HG03097 (cell line): Measurements from ENCODE around the gene ASPG.

Experiments
- ATAC-seq: cut with Tn5 transposase; IDR thresholded peaks from one replicate; pipeline ENCODE4 v1.9.1; 2021; ENCODE audit not compliant: unreplicated experiment, low FRiP score

ASPG gene

DNA sequence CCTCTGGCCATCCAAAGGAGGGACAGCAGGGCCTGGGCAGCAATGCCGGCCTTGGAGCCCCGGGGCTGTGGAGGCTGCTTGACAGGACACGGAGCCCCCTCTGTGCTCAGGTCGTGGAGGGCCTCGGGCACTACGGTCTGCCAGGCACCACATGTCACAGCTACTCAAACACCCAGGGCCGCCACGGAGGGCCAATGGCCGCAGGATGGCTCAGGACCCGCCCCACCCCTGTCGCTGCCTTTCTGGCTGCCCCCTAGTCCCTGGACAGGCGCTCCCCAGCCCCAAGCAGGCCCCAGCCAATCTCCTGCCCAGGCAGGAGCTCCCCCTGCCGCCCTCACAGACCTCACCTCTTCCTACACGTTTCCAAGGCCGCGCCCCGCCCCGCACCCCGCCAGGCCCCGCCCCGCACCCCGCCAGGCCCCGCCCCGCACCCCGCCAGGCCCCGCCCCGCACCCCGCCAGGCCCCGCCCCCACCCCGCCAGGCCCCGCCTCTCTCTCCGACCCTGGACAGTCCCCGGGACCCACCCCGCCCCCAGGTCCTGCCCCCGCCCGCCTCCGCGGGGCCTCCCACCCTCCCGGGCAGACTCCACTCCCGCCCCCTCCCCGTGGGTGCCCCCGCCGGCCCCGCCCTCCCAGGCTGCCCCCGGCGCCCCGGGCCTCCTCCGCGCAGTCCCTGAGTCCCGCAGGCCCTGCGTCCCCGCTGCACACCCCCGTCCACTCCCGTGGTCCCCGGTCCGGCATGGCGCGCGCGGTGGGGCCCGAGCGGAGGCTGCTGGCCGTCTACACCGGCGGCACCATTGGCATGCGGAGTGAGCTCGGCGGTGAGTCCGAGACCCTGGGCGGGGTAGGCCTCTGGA, at the start of gene ASPG:
Gene ASPG (plus strand): TSS at position 669 of the 857 bp plus-strand sequence. CDS start 71 bp downstream, at position 740.
- ATAC-seq, result no peak

DNA sequence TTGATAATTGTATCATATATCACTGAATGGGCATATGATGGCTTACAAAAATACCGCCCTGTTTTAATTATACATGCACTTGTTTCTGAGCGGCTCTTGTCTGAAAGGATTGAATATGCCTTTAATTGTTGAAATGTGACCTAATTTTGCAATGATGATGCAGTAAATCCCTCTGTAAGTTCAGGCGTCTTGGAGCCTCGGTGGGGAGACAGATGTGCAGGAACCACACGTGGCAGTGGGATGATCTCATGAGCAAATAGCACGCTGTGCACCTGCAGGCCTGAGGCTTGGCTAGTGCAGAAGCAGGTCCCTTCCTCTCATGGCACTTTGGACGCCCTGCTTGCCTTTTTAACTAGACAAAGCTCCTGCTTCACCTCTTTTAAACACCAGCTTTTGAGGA, 49.3 kb upstream of the ASPG start:
- no peak for ATAC-seq

DNA sequence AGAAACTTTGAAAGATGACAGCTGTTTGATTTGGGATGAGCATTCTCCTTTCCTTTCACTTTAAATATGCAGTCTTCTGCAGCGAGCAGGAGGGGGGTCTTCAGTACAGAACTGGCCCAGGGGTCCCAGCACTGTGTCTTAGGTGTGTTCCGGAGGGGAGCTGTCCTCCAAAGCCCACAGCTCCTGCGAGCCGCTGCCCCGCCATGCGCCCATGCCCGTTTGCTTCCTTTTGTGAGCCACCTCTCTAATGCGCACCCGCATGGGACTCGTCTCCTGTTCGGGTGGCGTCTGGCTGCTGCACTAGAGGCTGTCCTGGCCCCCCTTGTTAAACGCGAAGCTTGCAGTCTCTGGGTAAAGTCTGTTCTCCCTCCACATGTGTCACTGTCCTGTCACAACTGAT, 48.4 kb upstream of the ASPG start:
- no peak for ATAC-seq

DNA sequence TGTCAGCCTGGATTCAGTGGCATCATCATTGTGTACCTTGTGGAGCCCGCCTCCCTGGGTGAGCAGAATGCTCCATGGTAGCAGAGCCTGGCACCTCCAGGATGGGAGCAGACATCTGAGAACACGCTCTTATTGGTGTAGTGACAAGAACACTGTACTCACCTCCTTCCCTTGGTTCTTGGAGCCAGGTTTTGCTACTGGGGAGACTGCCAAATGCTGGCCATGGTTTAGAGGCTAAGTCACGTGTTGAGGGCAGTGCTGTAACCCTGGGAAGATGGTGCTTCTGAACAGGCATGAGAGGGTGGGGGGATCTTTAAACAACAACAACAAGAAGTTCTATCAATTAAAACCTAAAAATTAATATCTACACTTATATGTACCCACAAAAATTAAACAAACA, 47.6 kb upstream of the ASPG start:
- no peak for ATAC-seq

DNA sequence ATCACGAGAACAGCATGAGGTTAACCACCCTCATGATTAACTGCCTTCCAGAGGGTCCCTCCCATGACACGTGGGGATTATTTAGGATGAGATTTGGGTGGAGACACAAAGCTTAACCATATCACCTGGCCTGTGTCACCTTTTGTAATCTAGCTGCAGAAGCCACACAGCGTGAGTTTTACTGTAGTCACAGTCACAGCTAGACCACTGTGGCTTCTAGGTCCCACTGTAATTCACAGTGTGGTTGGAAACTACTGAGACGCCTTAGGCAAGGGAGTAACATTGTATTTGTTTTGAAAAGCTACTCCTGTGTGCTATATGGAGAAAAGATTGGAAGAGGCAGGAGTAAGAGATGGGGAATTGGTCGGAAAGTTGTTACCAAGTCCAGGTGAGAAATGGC, 46.3 kb upstream of the ASPG start:
- ATAC-seq, result no peak

DNA sequence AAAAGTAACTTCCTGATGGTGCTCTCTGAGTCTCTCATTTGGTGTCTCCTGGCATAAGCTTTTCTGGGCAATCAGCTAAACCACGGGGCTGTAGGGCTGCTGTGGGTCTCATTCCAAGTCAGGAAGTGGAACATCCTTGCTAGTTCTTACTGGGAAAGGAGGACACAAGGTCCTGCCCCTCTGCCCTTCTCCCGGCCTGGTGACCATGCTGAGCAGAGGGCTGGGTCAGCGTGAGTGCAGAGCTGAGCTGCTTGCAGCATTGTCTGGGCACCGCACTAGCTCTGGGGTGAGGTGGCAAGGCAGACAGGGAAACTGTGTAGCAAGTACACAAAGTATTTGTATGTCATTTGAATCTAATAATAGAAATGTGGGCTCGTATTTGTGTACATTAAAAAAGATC, 45.0 kb upstream of the ASPG start:
- ATAC-seq, result no peak

DNA sequence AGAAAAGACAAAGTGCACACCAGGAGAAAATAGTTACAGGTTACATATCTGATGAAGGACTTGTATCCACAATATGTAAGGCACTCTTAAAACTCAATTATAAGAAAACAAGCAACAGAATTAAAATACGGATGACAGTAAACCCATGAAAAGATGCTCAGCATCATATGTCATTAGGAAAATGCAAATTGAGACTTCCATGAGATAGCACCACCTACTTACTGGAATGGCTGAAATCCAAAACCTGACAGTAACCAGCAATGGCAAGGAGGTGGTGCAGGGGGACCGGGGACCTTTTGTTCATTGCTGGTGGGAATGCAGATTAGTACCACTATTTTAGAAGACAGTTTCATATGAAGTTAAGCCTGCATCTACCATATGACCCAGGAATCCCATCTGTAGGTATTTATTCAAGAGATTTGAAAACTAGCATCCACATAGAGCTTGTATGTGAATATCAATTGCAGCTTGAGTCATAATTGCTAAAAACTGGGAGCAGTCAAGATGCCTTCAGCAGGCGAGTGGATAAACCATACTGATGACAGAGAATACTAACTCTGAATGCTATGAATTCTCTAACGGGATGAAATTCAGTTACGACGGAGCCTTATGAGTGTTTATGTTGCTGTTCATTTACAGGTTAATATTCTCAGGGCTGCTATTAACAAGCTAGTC, 43.9 kb upstream of the ASPG start:
- ATAC-seq, result no peak

DNA sequence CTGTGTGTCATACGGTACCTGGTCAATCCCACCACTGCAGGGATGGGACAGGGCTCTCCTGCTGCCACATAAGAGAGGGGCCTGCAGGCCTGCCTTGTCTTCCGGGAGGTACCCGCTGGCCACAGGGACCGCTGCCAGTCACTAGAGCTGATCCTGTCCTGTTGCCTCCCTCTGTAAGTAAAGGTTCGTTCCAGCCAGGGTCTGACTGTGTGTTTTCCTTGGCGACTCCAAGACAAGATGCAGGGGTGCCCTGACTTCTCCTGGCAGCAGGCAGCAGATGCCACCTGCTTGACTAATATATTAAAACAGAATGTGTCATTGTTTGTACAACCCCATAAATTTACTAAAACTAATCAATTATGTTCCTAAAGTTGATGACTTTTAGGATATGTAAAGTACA, 41.5 kb upstream of the ASPG start:
- no peak for ATAC-seq

DNA sequence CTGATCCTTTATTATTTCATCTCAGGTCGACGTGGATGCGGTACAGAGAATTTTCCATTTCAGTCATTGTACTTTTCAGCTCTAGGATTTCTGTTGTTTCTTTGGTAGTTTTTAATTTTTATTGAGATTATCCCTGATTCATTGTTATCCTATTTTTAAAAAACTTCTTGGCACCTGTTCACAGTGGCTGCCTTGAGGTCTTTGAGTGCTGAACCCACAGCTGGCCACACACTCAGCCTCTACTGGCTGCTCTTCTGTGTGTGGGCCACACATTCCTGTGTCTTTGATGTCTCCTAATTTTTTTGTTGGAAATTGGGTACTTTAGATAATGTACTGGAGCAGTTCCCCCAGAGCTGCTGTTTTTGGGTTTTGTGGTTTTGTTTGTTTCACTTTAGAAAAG, 37.7 kb upstream of the ASPG start:
- no peak for ATAC-seq

DNA sequence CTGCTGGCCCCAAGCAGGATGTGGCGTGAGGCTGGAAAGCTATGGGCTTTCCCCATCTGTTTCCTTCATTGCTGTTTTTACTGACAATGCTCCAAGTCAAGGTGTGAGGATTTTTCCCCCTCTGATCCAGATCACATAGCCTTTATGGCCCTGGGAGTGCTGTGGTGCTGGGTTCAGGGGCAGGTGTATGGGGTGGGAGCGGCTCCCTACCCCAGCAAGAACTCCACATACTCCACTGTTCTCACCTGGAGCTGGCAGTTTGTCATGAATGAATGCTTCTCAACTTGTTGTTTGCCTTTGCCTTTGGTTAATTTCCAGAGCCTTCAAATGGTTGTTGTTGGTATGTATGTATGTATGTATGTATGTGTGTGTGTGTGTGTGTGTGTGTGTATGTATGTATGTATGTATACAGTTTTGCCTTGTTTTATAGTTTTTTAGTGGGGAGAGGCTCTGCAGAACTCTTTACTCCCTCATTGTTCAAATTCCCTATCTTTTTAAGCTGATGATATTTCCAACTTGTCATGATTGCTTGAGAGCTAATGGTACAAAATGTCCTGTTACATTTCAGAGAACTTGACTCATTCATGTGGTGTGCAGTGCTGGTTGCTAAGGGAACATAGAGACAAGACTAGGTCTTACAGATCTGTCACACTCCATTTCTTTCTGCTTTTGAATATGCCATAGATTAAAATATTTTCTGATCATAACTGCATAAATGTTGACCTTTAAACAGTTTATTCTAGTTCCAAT, 36.6 kb upstream of the ASPG start:
- ATAC-seq, result no peak

DNA sequence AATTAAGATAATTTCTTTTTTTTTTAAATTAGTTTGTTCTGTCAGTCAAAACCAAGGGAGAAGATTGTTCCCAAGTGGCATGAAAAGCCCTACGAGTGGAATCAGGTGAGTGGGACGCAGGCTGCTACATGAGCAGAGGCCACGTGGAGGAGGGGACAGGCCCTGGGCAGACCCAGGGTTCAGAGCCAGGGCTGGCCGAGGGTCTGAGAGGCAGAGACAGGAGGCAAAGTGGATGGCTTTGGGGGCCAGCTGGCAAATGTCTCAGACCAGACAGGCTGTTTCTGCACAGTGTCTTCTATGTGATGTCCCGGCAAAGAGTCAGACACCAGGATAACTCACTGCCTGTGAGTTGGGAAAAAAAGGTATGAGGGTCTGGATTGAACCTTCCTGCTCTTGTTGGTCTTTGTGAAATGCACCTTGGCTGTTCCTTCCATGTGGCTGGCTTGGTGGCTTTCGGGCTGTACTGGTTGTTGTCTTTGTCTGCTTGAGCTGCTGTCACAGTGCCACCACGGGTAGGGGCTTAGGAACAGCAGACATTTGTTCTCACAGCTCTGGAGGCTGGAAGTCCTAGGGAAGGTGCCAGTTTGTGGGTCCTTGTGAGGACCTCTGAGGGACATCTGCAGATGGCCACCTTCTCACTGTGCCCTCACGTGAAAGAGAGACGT, 35.8 kb upstream of the ASPG start:
- ATAC-seq, result no peak

DNA sequence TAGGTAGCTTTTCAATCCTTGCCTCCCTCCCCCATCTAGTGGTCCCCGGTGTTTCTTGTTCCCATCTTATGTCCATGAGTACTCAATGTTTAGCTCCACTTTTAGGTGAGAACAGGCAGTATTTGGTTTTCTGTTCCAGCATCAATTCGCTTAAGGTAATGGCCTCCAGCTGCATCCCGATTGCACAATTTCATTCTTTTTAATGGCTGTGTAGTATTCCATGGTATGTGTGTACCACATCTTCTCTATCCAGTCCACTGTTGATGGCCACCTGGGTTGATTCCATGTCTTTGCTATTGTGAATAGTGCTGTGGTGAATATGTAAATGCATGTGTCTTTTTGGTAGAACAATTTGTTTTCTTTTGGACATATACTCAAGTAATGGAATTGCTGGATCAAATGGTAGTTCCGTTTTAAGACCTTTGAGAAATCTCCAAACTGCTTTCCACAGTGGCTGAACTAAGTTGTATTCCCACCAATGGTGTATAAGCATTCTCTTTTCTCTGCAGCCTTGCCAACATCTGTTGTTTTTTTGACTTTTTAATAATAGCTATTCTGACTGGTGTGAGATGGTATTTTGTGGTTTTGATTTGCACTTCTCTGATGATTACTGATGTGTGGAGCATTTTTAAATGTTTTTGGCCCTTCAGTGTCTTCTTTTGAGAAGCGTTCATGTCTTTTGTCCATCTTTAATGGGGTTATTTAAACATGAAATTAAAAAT, 34.2 kb upstream of the ASPG start:
- ATAC-seq, result no peak

DNA sequence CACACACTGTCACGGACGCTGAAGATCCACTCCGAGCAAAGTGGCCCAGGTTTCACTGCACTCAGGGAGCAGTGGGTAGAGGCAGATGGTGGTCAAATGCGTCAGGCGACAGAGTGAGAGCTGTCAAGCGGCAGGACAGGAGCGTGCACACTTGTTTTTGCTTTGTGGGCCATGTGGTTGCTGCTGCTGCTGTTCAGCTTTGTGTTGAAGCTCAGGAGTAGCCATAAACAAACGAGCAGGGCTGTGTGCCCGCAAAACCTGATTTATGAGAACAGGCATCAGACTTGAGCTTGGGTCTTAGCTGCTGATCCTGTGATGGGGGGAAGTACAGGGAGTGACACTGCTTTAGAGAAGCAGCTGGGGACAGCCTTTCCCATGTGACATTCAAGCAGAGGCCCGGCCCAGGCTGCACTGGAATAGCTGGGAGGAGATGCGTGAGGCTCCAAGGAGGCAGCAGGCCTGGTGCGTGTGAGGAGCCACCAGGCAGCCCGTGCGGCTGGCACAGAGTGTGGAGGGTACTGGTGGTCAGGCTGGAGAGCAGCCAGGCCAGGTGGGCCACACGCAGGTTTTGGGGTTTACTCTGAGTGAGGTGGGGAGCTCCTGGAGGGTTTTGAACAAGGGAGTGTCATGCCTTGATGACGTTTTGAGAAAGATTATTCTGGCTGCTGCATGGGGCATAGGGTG, 31.1 kb upstream of the ASPG start:
- no peak for ATAC-seq

DNA sequence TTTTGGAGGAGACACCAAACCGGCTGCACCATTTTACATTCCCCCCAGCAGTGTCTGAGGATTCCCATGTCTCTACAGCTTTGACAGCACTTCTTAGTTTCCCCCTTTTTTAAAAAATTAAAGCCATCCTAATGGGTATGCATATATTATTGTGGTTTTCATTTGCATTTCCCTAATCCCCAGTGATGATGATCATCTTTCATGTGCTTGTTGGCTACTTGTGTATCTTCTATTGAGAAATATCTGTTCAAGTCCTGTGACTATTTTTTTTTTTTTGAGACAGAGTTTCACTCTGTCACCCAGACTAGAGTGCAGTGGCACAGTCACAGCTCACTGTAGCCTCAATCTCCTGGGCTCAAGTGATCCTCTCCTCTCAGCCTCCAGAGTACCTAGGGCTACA, 23.2 kb upstream of the ASPG start:
- no peak for ATAC-seq

DNA sequence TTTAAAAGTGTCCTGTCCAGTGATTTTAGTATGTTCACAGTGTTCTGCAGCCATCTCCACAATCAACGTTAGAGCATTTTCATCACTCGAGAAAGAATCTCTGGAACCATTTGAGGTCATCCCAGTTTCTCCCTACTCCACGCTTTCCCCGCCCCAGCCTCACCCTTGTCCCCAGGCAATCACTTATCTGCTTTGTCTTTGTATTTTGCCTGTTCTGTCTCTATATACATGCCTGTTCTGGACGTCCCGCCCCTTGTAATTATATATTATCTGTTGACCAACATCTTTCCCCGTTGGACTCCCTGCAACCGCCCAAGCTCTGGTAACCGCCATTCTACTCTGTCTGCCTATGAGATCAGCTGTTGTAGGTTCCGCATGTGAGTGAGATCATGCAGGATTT, 21.5 kb upstream of the ASPG start:
- ATAC-seq, result no peak

DNA sequence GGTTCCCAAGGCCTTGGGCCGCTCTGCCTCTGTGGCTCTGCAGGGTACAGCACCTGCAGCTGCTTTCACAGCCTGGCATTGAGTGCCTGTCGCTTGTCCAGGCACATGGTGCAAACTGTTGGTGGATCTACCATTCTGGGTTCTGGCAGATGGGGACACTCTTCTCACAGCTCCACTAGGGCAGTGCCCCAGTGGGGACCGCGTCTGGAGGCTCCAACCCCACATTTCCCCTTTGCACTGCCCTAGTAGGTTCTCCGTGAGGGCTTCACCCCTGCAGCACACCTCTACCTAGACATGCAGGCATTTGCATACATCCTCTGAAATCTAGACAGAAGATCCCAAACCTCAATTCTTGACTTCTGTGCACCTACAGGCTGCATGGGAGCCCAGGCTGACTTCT, 19.2 kb upstream of the ASPG start:
- no peak for ATAC-seq

DNA sequence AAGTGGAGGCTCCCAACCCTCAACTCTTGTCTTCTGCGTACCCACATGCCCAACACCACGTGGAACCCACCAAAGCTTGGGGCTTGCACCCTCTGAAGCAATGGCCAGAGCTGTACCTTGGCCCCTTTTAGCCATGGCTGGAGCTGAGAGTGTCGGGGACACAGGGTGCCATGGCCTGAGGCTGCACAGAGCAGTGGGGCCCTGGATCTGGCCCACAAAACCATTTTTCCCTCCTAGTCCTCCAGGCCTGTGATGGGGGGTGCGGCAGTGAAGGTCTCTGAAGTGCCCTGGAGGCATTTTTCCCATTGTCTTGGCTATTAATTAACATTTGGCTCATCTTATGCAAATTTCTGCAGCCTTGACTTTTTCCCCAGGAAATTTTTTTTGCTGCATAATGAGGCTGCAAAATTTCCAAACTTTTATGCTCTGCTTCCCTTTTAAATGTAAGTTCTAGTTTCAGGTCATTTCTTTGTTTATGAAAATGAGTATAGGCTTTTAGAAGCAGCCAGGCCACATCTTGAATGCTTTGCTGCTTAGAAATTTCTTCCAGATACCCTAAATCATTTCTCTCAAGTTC, 18.7 kb upstream of the ASPG start:
- ATAC-seq, result no peak

DNA sequence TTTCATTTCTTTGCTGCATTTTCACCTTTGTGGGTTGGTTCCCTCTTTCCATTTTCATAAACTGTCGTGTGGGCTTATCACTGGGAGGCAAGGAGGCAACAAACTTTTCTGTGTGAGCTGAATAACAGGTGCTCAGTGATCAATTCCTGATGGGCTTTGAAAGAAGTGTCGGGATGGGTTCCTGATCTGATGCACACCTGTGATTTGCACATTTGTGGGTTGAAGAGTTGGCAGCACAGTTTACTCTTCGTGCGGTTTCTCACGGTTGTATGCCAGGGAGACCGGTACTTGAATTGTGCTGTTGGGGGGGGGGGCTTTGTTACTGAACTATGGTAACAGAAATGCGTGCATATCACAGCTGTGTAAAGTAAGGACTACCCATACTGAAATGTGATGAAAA, 16.0 kb upstream of the ASPG start:
- no peak for ATAC-seq

DNA sequence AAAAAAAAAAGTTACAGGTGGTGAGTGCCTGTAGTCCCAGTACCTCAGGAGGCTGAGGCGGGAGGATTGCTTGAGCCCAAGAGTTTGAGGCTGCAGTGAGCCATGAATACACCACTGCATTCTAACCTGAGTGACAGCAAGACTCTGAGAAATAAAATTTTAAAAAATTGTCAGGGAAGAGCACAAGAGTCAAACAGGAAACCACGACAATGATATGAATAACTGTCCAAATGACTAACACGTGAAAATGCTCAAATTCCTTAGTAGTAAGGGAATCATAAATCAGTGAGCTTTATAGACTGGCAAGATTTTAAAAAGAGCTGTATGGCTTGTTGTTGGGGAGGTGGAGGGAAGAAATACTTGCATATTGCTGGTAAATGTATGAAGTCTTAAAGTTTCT, 12.9 kb upstream of the ASPG start:
- no peak for ATAC-seq
